ENCODE data around the gene HUNK.

HUNK gene

GRCh38 chr21:31967334-31967733 is 94.5 kb downstream of the HUNK start:
- H3K4me3 ChIP-seq (ENCODE audit: low read depth, low read length): no peak overlapping the region
- no peak for DNase-seq (ENCODE audit: low read depth)
- TF ChIP-seq CTCF (conservative IDR thresholded peaks at IDR 0.05; ENCODE audit: low read depth, low read length): no peak

DNA sequence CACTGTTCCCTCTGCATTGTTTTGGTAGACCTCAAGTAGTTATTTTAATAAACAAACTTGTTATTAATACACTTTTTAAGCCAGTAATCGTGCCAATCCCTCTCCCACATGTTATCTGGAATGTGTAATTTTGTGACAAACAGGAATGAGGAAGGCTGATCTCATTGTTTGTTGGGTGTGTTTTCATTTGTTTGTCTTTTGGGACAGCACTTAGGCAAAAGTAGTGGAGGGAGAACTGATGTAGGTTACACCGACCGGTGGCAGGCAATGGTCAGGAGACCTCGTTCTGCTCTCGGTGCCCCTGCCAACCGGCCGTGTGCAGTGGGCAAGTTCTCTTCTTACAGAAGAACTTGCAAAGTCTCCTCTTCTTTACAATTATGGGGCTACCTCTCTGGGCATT is 99.8 kb downstream of the HUNK start:
- no peak overlapping the region for H3K4me3 ChIP-seq (ENCODE audit: low read depth, low read length)
- no peak for TF ChIP-seq CTCF (conservative IDR thresholded peaks at IDR 0.05; ENCODE audit: low read depth, low read length)
- DNase-seq (ENCODE audit: low read depth): no peak

DNA sequence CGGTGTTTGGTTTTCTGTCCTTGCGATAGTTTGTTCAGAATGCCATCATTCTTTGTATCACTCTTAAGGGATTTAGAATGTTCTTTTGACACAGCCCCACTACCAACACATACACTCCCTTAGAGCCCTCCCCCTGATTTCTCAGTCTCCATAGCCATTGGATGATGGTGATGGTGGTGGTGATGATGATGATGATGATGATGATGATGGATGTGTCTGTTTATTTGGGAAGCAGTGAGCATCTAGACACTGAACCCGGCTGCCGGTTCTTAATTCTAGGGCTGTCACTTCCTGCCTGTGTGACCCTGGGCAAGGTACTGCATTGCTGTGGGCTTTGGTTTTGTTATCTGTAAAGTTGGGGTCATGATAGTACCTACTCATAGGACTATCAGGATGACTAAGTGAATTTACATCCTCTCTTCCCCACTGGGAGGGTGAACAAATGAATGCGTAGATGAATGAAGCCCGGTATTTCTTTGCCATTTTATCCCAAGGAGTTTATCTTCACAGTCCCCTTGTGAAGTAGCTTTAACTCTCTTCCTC is 100.7 kb downstream of the HUNK start:
- no peak for DNase-seq (ENCODE audit: low read depth)
- TF ChIP-seq CTCF (conservative IDR thresholded peaks at IDR 0.05; ENCODE audit: low read depth, low read length): no peak
- no peak overlapping the region for H3K4me3 ChIP-seq (ENCODE audit: low read depth, low read length)

DNA sequence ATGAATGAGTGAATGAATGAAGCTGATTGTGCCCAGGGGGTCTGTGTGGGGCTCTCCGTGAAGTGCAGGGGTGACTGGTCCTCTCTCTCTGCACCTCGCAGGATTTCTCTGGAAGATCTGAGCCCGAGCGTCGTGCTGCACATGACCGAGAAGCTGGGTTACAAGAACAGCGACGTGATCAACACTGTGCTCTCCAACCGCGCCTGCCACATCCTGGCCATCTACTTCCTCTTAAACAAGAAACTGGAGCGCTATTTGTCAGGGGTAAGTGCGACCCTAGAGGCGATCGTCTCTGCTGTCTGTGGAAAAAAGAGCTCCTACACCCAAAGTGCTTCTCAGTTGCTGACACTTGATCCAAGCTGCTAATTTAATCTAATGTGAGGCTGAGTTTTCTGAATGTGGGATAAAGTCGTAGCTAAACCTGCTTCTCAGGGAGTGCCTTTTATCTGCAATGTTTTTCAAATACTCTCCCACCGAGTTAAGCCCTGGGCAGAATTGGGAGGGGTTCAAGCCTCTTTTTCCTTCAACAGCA is 101.7 kb downstream of the HUNK start:
- DNase-seq (ENCODE audit: low read depth): no peak
- H3K4me3 ChIP-seq (ENCODE audit: low read depth, low read length): no peak overlapping the region
- no peak for TF ChIP-seq CTCF (conservative IDR thresholded peaks at IDR 0.05; ENCODE audit: low read depth, low read length)

- DNase-seq (ENCODE audit: low read depth): no peak
- no peak overlapping the region for H3K4me3 ChIP-seq (ENCODE audit: low read depth, low read length)
- no peak for TF ChIP-seq CTCF (conservative IDR thresholded peaks at IDR 0.05; ENCODE audit: low read depth, low read length)
Measured at GRCh38 chr21:31975491-31975890, 102.7 kb downstream of the HUNK start.

- H3K4me3 ChIP-seq (ENCODE audit: low read depth, low read length): no peak overlapping the region
- no peak for DNase-seq (ENCODE audit: low read depth)
- no peak for TF ChIP-seq CTCF (conservative IDR thresholded peaks at IDR 0.05; ENCODE audit: low read depth, low read length)
Measured at GRCh38 chr21:31977816-31978215, 105.0 kb downstream of the HUNK start.

- no peak overlapping the region for H3K4me3 ChIP-seq (ENCODE audit: low read depth, low read length)
- DNase-seq (ENCODE audit: low read depth): no peak
- no peak for TF ChIP-seq CTCF (conservative IDR thresholded peaks at IDR 0.05; ENCODE audit: low read depth, low read length)
Measured at GRCh38 chr21:31983120-31983519, 110.3 kb downstream of the HUNK start.

All from choroid plexus epithelial cell (primary cell).